Stimulated activated CD4-positive, alpha-beta T cell treated with anti-CD3 and anti-CD28 coated beads, TNF-alpha, amount 100 ng/mL, for 1 hour (primary cell): ENCODE data around the gene ARHGAP44.
A peak's percentile ranks its signal among the peaks of the same experiment; 100 is the strongest.

Experiments used
- DNase-seq, 3 donors: peaks; one replicate each; pipeline ENCODE4 v3.0.0-alpha.2; 2020; ENCODE audit warnings: low read depth in 3 of 3, low spot score in 1 of 3

Gene ARHGAP44

DNA sequence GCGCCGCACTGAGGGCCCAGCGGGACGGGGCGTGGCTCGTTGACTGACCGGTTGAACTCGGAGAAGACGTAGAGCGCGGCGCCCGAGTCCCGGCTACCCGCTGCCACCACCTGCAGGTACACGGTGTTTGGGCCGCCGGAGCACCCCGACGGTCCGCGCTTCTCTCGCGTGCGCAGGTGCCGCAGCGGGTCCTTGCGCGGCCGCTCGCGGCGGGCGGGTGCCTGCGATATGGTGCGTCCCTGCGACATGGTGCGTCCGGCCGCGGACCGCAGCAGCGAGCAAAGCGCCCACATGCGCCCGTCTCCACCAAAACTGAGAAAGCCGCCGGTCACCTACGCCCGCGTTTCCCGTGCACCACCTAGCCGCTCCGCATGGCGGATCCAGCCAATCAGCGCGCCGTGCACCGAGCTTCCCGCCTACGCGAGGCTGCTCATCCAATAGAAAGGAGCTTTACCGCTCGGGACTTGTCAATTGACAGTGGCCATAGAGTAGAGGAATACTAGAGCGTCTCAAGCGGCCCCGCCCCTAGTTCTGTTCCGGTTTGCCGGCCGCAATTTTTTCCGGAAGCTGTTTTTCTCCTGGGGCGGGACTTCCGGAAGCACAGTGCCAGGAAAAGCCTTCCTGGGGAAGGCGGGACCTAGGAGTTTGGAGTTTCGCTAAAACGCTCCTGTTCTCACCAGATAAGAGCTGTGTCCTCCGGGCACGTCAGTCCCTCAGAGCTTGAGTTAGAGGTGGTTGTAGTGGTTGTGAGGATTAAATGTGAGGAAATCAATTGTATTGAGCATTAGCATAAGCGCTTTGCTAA, 228.6 kb downstream of the ARHGAP44 start, which contains the start of gene ELAC2:
Gene ELAC2 (minus strand): TSS at position 373 of the 805 bp plus-strand sequence. CDS start 80 bp downstream, at position 293.
- DNase-seq, result peak; percentile 83 to 88 (median 86)

DNA sequence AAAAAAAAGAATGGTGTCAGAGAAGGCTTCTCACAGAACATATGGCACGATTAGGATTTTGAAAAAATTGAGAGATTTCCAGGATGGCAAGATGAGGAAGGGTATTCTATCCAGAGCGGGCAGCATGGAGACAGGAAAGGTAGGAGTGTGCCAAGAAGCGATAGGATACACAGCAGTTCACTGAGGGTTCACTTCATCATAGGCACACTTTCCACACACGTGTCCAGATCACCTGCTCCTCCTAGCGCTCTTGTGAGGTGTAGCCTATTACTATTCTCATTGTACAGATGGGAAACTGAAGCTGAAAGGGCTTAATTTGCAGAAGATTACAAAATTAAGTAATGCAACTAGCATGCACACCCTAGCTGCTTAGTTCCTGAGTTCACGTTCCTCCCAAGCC, 234.7 kb downstream of the ARHGAP44 start:
- DNase-seq, result no peak

DNA sequence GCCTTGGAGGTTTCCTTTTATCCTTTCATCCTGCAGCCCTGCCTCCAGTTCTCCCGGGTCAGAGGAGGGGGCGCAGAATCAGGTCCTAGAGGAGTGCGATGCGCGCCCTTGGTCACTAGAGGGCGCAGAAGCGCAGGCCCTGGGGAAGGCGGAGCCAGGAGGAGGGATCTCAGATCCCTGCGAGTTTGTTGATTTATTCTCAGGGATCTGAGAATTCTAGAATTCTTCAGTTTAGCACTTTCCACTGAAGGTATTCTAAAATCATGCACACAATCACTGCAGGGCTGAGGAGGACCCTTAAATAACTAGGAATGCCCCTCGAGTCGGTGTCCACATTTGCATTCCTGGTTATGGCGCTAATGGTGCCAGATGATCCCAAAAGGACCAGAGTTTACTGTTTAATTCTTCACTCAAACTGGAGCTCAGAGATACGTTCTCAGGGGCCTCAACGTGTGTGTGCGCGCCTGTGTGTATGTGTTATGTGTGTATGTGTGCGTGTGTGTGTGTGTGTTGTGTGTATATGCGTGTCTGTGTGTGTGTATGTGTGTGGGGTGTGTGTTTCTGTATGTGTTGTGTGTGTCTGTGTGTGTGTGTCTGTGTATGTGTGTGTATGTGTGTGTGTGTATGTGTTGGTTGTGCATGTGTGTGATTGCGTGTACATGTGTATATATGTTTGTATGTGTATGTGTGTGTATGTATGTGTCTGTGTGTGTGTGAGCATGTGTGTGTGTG, 235.4 kb downstream of the ARHGAP44 start:
- DNase-seq, result peak; percentile 21 to 53 (median 26)

DNA sequence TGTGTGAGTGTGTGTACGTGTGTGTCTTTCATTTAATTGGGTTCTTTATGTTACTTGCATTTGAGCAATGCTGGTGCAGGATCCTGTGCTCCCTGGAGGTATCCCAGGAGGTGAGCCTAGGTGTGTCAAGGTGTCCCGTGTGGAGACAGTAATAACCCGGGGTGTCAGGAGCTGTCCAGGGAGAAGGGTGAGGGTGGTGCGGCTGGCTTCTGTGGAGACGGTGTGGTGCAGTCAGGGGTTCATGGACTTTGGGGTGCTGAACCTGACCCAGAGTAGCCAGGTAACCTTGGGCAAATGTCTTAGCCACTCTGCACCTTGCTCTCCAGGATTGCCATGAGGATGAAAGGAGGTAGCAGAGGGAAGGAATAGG, 235.9 kb downstream of the ARHGAP44 start:
- DNase-seq, result no peak

DNA sequence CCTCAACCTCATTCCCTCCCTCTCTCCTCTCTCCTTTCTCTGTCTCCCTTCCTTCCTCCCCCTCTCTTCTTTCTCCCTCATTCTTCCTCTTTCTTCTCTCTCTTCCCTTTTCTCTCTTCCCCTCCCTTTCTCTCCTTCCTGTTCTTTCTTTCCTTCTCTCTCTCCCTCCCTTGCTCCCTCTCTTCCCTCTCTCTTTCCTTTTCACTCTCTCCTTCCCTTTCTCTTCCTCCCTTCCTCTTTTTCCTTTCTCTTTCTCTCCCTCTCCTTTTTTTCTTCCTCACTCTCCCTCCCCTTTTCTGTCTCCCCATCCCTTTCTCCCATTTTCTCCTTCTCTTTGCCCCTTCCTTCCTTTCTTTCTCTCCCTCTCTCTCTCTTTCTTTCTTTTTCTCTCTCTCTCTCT, 236.4 kb downstream of the ARHGAP44 start:
- no peak for DNase-seq

DNA sequence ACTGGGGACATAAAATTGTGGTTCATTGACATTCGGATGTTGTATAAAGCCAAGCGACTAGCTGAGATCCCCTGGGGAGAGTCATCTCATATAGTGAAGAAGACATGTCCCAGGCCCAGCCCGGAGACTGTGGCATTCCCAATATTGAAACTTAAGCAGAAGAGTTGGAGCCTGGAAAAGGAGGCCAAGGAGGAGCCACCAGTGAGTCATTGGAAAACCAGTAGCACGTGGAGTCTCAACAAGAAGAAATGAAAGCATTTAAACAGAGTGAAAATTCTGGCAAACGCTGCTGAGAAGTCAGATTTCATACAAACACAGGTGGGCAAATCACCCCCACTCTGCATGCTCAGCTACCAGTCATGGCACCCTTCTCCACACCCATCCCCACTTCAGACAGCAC, 237.9 kb downstream of the ARHGAP44 start:
- no peak for DNase-seq

DNA sequence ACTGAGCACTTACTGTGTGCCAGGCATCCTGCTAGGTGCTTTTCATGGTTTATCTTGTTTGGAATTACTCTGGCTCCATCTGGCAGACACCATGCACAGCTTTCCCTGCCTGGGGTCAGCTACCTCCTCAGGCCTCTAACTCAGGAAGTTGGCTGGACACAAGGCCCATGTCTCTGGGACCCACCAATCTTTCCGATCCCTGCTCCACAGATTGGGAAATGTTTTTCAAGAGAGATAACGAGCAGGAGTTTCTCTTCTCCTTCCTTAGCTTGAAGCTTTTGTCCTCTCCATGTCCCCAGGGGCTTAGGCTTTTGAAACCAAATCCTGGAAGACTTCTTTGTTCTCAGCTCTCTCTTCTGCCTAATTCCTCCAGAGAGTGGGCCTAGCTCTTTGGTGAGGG, 240.0 kb downstream of the ARHGAP44 start:
- no peak for DNase-seq

DNA sequence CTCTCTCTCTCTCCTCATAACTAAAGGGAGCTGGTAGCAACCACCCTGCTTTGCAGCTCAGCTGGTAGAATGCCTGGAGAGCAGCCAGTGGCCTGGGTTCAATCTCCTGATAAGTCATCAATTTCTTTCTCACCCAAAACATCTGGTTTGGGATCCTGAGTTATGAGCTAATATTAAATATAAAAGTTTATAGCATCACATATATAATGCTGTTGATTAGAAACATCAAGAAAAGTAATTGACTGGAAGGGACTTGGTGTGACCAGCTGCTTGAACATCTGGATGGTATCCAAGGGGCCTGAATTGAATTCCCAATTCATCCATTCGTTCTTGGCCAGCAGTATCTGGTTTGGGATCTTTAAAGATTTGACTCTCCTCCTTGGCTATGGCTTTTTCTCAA, 240.8 kb downstream of the ARHGAP44 start:
- DNase-seq, result no peak

DNA sequence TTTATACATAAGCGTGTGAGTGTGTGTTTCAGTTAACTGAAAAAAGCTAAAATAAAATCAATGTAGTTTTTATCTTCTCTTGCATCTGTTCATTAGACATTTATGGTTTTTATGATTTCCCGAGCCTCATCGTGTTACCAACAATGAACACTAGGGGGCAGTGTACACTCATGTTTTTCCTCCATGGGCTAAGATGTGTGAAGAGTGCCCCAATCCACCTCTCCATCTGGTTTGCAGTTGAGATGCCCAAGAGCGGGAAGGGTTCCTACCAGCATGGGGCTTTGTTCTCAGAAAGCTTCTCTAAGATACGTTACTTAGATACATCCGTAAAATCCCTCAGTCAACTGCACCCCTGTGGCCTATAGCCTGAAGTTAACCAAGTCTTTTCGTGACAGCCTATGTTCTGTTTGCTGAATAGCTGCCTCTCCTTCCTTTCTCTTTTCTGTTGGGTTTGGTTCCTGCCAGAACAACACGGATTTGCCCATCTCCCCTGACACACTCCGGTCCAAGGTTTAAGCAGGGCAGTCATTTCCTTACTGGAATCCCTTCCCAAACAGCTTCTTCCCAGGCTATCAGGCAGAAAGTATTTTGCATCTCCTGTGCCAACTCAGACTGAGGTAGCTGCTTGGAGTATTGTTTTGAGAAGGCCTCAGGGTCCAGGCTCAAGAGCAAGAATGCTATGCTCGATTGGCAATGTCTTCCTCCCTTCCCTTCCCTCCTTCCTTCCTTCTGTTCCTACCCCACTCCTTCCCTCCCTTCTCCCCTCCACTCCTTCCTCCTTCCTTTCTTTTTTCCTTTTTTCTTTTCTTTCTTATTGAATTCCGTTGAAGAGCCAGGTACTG, 241.4 kb downstream of the ARHGAP44 start:
- no peak for DNase-seq

DNA sequence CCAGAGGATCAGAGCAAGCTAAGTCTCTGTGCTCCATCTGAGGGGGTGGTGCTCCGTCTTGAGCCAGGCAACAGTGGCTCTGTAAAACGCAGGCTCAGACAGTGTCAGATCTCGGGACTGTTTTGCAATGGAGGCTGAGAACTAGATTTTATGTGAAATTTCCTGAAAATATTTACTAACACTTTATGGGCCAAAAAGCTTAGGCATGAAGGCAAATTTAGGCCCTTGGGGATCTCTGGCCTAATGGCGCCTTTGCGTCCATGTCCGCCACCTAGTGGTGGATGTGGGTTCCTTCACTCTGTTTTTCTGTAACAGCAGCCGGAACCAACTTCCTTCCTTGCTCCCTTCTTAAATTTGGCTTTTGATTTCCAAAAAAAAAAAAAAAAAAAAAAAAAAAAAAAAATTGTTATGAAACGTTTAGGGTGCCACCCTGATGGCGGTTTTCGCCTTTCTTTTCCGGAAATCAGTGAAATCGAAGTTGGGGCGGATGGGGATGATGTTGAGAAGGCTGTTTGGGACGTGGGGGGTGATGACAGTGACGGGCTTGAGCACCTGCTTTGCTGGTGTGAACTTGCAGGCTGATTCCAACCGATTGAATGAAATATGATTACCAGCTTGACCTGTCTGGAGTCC, 242.5 kb downstream of the ARHGAP44 start:
- no peak for DNase-seq

DNA sequence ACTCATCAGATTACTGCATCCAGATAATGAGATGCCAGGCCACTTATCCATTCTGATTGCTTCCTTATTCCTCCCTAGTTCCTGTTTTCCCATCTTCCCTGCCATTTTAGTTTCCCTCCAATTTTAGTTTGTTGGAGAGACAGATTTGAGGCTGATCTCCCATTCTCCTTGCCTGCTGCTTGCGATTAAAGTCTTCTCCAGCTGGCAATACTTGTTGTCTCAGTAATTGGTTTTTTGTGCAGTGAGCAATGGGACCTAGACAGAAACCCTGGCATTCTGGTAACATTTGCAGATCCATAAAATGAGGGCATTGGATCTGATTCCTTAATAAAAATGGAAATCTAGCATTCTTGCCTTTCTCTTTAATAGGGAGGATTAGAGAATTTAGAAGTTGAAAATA, 246.1 kb downstream of the ARHGAP44 start:
- no peak for DNase-seq

DNA sequence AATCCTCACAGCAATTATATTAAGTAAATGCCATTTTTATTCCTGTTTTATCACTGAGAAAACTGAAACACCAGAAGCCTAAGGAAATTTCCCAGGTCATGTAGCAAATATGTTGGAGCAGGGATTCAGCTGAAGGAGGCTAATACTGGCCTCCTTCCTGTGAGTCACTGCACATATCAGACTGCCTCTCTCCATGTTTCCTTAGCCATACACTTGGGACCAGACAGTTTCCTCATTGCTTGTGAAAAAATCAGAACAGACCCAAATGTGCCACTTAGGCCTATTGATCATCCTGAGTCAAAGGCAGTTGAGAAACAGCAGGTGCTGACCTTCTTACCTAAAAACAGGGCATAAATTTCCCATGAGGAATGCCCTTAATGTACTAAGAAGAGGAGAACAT, 247.5 kb downstream of the ARHGAP44 start:
- no peak for DNase-seq

DNA sequence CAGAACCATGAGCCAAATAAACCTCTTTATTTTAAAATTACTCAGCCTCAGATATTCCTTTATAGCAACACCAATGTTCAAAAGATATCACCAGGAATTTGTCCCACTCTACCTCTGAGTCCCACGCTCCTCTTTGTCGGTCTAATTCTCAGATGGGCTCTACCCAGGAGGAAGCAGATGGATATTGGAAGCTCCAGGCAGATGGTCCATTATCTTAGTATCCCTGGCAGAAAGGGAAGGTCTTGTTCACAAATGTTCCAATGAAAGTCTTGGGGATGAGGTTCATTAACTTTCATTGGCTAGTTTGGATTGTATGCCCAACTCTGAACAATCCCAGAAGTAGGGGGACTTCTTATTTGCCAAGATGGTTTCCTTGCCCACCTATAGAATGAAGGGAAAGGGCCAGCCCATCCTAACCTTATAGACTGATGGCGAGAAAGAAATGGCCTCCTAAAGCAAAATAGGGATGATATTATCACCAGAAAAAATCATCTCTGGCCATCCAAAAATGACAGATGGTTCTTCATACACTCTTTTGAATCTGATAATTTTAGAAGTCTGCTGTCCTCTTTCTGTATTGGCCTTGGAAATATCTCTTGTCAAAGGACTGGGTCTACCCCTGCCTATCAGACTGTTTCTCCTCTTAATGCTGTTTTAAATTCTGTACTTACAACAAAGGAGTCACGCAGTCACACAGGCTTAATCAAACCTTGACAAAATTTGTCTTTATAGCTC, 249.8 kb downstream of the ARHGAP44 start:
- no peak for DNase-seq
